Chondrocyte (in vitro differentiated cells): ENCODE measurements around the gene WFIKKN2. TPM values are rescaled to one million over a fixed set of nuclear protein-coding genes. Genes with fewer than 3 reads are reported as not detected.
"Not testable (repeated sequence)": the region's sequence is repeated elsewhere in the genome, so short reads cannot be mapped to it uniquely, and the experiment has no call there.

Experiments used
- DNase-seq: peaks from one replicate; pipeline ENCODE4 v3.0.0; 2021; ENCODE audit warnings: mixed read lengths, low spot score
- H3K27ac Mint-ChIP-seq: one replicate; pipeline ENCODE4 v1.8.0; 2021; ENCODE audit warnings: mild to moderate bottlenecking, moderate library complexity, mixed read lengths; ENCODE audit not compliant: unreplicated experiment
- H3K27me3 Mint-ChIP-seq: 2 replicates; pipeline ENCODE4 v1.8.0; 2021; ENCODE audit warnings: low read depth, mixed read lengths
- H3K36me3 Mint-ChIP-seq: 2 replicates; pipeline ENCODE4 v1.8.0; 2021; ENCODE audit warnings: low read depth, mixed read lengths
- H3K4me1 Mint-ChIP-seq: 2 replicates; pipeline ENCODE4 v1.8.0; 2021; ENCODE audit warnings: low read depth, mild to moderate bottlenecking, mixed read lengths
- H3K4me3 Mint-ChIP-seq: one replicate; pipeline ENCODE4 v1.8.0; 2021; ENCODE audit warnings: mild to moderate bottlenecking, moderate library complexity, mixed read lengths; ENCODE audit not compliant: unreplicated experiment
- H3K9me3 Mint-ChIP-seq: 2 replicates; pipeline ENCODE4 v1.8.0; 2021; ENCODE audit warnings: low read depth, mixed read lengths
- total RNA-seq: library from RNA; stranded (reverse); gene quantifications from 3 replicates; pipeline ENCODE4 v1.2.1, GENCODE V29; 2021
- TF ChIP-seq, protein P1 (sequence below): fragments of 200-600 bp; sonication (generic); IDR thresholded peaks from 2 replicates; pipeline ENCODE4 v1.5.0; 2021; ENCODE audit warnings: antibody characterized with exemption, mild to moderate bottlenecking, moderate library complexity

WFIKKN2 gene
- total RNA-seq, 1 donor from 2014 or later = 0.12 TPM

DNA sequence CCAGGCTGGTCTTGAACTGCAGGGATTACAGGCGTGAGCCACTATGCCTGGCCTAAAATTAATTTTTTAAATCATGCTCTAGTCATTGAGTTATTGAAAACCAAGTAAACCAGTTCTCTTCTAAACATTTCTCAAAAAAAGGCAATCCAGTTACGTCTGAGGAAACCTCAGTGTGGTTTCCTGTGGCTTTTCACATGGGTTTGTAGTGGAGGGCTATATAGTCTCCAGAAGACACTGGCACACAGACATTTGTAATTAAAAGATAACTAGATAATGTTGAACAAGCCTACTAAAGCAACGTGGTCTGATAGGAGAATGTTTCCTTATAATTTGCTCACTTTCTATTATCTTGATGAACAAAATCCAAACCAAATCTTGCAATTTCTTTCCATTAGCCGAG, 36.0 kb downstream of the WFIKKN2 start:
- TF ChIP-seq, protein P1, sequence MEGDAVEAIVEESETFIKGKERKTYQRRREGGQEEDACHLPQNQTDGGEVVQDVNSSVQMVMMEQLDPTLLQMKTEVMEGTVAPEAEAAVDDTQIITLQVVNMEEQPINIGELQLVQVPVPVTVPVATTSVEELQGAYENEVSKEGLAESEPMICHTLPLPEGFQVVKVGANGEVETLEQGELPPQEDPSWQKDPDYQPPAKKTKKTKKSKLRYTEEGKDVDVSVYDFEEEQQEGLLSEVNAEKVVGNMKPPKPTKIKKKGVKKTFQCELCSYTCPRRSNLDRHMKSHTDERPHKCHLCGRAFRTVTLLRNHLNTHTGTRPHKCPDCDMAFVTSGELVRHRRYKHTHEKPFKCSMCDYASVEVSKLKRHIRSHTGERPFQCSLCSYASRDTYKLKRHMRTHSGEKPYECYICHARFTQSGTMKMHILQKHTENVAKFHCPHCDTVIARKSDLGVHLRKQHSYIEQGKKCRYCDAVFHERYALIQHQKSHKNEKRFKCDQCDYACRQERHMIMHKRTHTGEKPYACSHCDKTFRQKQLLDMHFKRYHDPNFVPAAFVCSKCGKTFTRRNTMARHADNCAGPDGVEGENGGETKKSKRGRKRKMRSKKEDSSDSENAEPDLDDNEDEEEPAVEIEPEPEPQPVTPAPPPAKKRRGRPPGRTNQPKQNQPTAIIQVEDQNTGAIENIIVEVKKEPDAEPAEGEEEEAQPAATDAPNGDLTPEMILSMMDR = no peak
- no peak for DNase-seq
- Mint-ChIP-seq H3K27ac (no peak overlapping the region), H3K4me3 (no peak overlapping the region), H3K27me3 (peaks cover 2% of the 10 kb centered on the region), H3K36me3 (no peaks in the 10 kb centered on the region), H3K9me3 (no peaks in the 10 kb centered on the region), H3K4me1 (peaks cover 15% of the 10 kb centered on the region)

DNA sequence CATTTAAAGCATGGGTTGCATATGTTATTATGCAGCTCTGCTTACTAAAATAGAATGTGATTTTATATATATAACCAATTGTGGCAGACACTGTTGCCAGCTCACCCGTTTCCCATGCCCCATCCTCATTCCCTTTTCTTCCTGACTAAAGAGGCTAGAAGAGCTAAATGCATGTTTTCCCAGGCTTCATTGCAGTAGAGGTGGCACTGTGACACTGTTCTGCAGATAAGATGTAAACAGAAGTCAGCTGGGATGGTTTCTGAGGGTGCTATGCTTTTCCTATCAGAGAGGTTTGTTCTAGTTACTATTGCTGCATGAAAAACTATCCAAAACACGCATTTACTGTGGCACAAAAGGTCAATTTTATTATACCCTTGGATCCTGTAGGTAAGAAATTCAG, 36.5 kb downstream of the WFIKKN2 start:
- H3K4me3 Mint-ChIP-seq = no peak overlapping the region
- H3K4me1 Mint-ChIP-seq = peaks cover 15% of the 10 kb centered on the region
- no peaks in the 10 kb centered on the region for H3K36me3 Mint-ChIP-seq
- H3K27me3 Mint-ChIP-seq = peaks cover 2% of the 10 kb centered on the region
- H3K9me3 Mint-ChIP-seq = no peaks in the 10 kb centered on the region
- no peak overlapping the region for H3K27ac Mint-ChIP-seq
- no peak for DNase-seq
- TF ChIP-seq, protein P1 = no peak

DNA sequence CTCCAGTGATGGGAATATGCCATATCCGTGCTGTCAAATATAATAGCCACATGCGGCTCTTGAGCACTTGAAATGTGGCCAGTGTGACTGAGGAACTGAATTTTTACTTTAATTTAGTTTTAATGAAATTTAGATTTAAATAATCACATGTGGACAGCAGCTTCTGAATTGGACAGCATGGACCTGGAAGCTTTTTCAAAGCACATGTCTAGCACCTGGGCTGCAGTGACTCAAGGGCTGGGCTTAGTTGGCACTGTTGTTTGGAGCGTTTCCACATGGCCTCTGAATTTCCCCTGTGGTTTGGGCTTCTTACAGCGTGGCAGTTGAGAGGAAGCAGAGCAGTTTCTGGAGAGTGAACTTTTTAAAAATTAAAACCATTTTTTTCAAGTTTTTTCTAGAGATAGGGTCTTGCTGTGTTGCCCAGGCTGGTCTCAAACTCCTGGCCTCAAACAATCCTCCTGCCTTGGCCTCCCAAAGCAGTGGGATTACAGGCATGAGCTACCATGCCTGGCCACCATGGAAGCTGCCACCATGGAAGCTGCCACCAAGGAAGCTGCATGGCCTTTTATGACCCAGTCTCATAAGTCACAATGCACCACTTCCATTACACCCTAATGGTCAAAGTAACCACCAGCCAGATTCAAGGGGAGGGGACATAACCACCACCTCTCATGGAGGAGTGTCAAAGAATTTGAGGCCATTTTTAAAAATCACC, 37.5 kb downstream of the WFIKKN2 start:
- Mint-ChIP-seq H3K36me3 (no peaks in the 10 kb centered on the region), H3K4me3 (no peak overlapping the region), H3K27me3 (peaks cover 2% of the 10 kb centered on the region), H3K27ac (no peak overlapping the region), H3K4me1 (peaks cover 10% of the 10 kb centered on the region), H3K9me3 (no peaks in the 10 kb centered on the region)
- TF ChIP-seq, protein P1 = no peak
- DNase-seq = no peak

DNA sequence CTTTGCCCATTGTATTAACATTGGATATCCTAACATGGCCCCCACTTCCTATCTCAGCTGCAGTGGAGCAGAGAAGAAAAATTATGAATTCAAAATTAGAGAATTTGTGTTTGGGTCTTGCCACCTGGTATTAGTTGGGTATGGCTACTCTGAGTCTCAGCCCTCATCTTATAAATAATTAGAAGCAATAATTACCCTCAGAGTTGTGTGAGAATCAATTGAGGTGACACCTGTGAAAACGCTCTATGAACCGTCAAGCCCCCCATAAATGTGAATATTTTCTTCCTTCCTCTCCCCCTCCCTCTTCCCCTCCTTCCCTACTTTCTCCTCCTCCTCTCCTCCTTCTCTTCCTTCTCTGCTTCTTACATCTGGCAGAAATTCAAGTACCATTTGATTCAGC, 39.7 kb downstream of the WFIKKN2 start:
- DNase-seq = no peak
- Mint-ChIP-seq H3K4me1 (no peaks in the 10 kb centered on the region), H3K9me3 (peaks cover 4% of the 10 kb centered on the region), H3K27ac (no peak overlapping the region), H3K36me3 (no peaks in the 10 kb centered on the region), H3K27me3 (peaks cover 2% of the 10 kb centered on the region), H3K4me3 (no peak overlapping the region)
- TF ChIP-seq, protein P1 = no peak

DNA sequence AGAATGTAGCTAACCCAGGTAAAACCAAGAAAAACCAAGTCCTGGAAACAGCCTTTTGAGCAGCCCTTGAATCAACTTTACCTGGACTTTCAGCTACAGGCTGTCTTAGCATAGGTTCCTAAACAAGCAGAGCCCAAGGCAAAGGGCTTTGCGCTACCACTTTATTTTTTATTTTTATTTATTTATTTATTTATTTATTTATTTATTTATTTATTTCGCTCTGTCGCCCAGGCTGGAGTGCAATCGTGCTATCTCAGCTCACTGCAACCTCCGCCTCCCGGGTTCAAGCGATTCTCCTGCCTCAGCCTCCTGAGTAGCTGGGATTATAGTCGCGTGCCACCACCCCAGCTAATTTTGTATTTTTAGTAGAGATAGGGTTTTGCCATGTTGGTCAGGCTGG, 41.7 kb downstream of the WFIKKN2 start:
- not testable (repeated sequence) for H3K27ac Mint-ChIP-seq, DNase-seq, H3K4me3 Mint-ChIP-seq, H3K9me3 Mint-ChIP-seq, H3K36me3 Mint-ChIP-seq, H3K4me1 Mint-ChIP-seq, H3K27me3 Mint-ChIP-seq

DNA sequence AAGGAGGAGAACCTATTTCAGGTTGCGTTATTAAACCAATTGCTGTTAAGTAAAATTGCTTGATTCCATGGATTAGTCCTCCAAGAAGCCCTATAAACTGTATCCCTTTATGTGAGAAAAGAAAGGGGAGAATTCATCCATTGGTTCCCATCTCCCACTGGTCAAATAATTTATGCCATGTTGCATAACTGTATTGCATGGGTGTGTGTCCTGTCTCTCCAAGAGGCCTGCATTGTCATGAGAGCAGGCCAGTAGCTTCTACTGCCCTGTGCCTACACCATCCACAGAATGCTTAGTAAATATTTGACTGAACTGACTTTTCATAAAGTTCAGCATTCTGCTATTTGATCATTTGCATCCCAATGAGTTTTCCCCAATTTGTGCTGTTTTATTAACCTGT, 42.5 kb downstream of the WFIKKN2 start:
- no peaks in the 10 kb centered on the region for H3K36me3 Mint-ChIP-seq
- no peak overlapping the region for H3K4me3 Mint-ChIP-seq
- H3K4me1 Mint-ChIP-seq = peaks cover 4% of the 10 kb centered on the region
- DNase-seq = no peak
- peaks cover 6% of the 10 kb centered on the region for H3K9me3 Mint-ChIP-seq
- H3K27me3 Mint-ChIP-seq = peaks cover 2% of the 10 kb centered on the region
- H3K27ac Mint-ChIP-seq = no peak overlapping the region
- TF ChIP-seq, protein P1 = no peak
